Adipocyte (in vitro differentiated cells): Measurements from ENCODE around the gene FBXL13.
A peak's percentile ranks its signal among the peaks of the same experiment; 100 is the strongest.

Experiments
- DNase-seq: peaks from one replicate; pipeline ENCODE4 v3.0.0-alpha.2; 2015; ENCODE audit warnings: low read depth
- H3K27me3 ChIP-seq: replicated peaks from 2 replicates; pipeline ENCODE4 v1.7.0; 2013; ENCODE audit warnings: mild to moderate bottlenecking, low read length, moderate library complexity; ENCODE audit not compliant: control insufficient read depth, insufficient read depth
- H3K36me3 ChIP-seq: 2 replicates; pipeline ENCODE4 v1.7.0; 2013; ENCODE audit warnings: low read length, mild to moderate bottlenecking, moderate library complexity; ENCODE audit not compliant: control insufficient read depth, insufficient read depth, severe bottlenecking
- H3K4me1 ChIP-seq: 2 replicates; pipeline ENCODE4 v1.7.0; 2013; ENCODE audit warnings: mild to moderate bottlenecking, low read length, moderate library complexity; ENCODE audit not compliant: control insufficient read depth, insufficient read depth
- H3K4me3 ChIP-seq: 2 replicates; pipeline ENCODE4 v1.7.0; 2013; ENCODE audit warnings: mild to moderate bottlenecking, low read length, moderate library complexity
- H3K9ac ChIP-seq: 2 replicates; pipeline ENCODE4 v1.7.0; 2013; ENCODE audit warnings: mild to moderate bottlenecking, low read length, moderate library complexity
- H3K9me3 ChIP-seq: 2 replicates; pipeline ENCODE4 v1.7.0; 2013; ENCODE audit warnings: mild to moderate bottlenecking, low read length, moderate library complexity; ENCODE audit not compliant: control insufficient read depth

Gene FBXL13

GRCh38 chr7:102992938-102993717 is 81.5 kb downstream of the FBXL13 start:
- Histone ChIP-seq H3K4me1 (peaks cover 38% of the 10 kb centered on the region), H3K9me3 (no peaks in the 10 kb centered on the region), H3K36me3 (no peaks in the 10 kb centered on the region), H3K4me3 (peak overlapping the region; percentile 42), H3K27me3 (no peaks in the 10 kb centered on the region), H3K9ac (no peak overlapping the region)
- DNase-seq, result peak; percentile 85

- no peak overlapping the region for H3K9ac ChIP-seq
- peak overlapping the region; percentile 42 for H3K4me3 ChIP-seq
- no peaks in the 10 kb centered on the region for H3K9me3 ChIP-seq
- H3K36me3 ChIP-seq, result no peaks in the 10 kb centered on the region
- H3K27me3 ChIP-seq, result no peaks in the 10 kb centered on the region
- no peak for DNase-seq
- peaks cover 38% of the 10 kb centered on the region for H3K4me1 ChIP-seq
Observed at GRCh38 chr7:102992509-102992937, 82.1 kb downstream of the FBXL13 start.

DNA sequence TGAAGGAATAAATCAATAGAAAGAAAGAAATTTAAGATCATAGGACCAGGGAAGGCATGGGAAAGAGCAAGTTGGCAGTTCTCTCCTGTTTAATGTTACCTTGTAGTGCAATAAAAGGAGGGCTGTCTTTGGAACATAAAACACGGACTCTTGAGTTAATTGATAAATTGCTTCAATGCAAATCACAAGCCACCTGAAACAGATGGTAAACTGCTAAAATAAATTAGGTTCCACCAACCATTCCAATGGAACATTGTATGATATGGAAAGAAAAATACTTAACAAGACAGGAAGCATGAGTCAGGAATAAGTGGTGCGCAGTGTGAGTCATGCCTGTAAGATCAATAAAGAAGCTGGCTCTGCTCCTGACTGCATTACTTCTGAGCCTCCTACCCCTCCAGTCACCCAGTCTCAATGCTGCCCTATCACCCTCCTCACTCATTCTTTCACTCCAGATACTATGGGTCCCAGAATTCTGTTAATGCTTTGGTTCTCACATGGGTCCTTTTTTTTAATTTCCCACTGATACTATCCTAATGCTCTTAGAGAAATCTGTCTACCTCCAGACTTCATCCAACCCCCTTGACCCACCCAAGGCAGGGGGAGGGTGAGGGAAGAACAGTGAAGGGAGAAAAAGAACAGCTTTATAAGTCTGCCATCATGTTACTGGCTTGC is 82.9 kb downstream of the FBXL13 start:
- H3K27me3 ChIP-seq, result no peaks in the 10 kb centered on the region
- no peak overlapping the region for H3K9ac ChIP-seq
- H3K4me1 ChIP-seq, result peaks cover 38% of the 10 kb centered on the region
- peak; percentile 88 for DNase-seq
- no peaks in the 10 kb centered on the region for H3K9me3 ChIP-seq
- H3K4me3 ChIP-seq, result peak overlapping the region; percentile 30
- H3K36me3 ChIP-seq, result no peaks in the 10 kb centered on the region

- no peaks in the 10 kb centered on the region for H3K9me3 ChIP-seq
- peak overlapping the region; percentile 30 for H3K4me3 ChIP-seq
- H3K9ac ChIP-seq, result no peak overlapping the region
- DNase-seq, result no peak
- H3K27me3 ChIP-seq, result no peaks in the 10 kb centered on the region
- H3K36me3 ChIP-seq, result no peaks in the 10 kb centered on the region
- peaks cover 38% of the 10 kb centered on the region for H3K4me1 ChIP-seq
Observed at GRCh38 chr7:102991077-102991539, 83.5 kb downstream of the FBXL13 start.

- DNase-seq, result no peak
- Histone ChIP-seq H3K9ac (no peak overlapping the region), H3K9me3 (no peaks in the 10 kb centered on the region), H3K4me3 (no peak overlapping the region), H3K4me1 (peaks cover 38% of the 10 kb centered on the region), H3K36me3 (no peaks in the 10 kb centered on the region), H3K27me3 (no peaks in the 10 kb centered on the region)
Observed at GRCh38 chr7:102990642-102991041, 84.0 kb downstream of the FBXL13 start.

DNA sequence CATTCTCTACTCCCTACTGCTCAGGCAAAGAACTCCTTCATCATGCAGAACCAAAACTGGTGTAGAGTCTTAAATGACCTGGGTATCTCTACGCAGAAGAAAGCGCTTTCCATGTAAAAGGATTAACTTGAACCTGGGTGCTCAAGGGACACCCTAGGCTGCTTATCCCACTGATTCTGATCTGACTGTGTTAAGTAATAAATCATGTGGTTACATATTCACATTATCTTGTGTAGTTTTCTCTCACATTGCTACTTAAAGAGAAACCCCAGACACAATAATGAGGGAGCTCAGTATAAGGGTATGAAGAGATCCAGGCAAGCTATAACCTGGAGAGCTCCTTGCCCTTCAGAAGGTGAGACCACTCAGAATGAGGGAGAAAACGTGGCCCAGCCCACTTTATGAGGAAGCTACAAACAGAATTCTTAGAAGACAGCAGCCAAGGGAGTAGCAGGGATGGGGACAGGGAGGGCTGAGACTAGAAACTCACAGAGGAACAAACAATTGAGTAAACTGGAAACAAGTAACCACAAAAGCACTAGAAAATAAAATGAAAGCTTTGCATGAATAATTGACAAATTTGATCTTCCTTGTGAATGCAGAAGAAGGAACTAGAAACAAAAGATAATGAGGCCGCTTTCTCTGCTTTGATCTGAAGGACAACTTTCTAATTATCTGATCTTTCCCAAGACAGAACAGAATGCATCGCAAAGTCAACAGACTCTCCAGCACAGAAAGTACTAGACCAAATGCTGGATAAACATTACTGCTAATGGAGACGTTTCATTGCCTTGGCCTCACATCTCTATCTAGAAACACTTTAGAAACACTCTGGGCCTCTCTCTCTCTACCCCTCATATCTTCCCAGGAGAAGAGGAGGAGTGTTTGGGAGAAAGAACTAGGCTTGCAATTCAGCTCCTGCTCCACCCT is 85.7 kb downstream of the FBXL13 start:
- no peak overlapping the region for H3K9ac ChIP-seq
- H3K36me3 ChIP-seq, result no peaks in the 10 kb centered on the region
- H3K4me3 ChIP-seq, result no peak overlapping the region
- H3K27me3 ChIP-seq, result no peaks in the 10 kb centered on the region
- H3K9me3 ChIP-seq, result no peaks in the 10 kb centered on the region
- no peak for DNase-seq
- peaks cover 37% of the 10 kb centered on the region for H3K4me1 ChIP-seq

GRCh38 chr7:102988088-102988487 is 86.5 kb downstream of the FBXL13 start:
- H3K9ac ChIP-seq, result no peak overlapping the region
- no peaks in the 10 kb centered on the region for H3K9me3 ChIP-seq
- no peak for DNase-seq

GRCh38 chr7:102985176-102985783 is 89.3 kb downstream of the FBXL13 start:
- H3K9me3 ChIP-seq, result no peaks in the 10 kb centered on the region
- peak; percentile 34 for DNase-seq
- peaks cover 4% of the 10 kb centered on the region for H3K4me1 ChIP-seq
- H3K27me3 ChIP-seq, result no peaks in the 10 kb centered on the region
- no peaks in the 10 kb centered on the region for H3K36me3 ChIP-seq
- no peak overlapping the region for H3K9ac ChIP-seq
- no peak overlapping the region for H3K4me3 ChIP-seq

More at GRCh38 chr7:102988088-102988487, 86.5 kb downstream of the FBXL13 start:
- H3K36me3 ChIP-seq, result no peaks in the 10 kb centered on the region
- peaks cover 30% of the 10 kb centered on the region for H3K4me1 ChIP-seq
- H3K27me3 ChIP-seq, result no peaks in the 10 kb centered on the region
- no peak overlapping the region for H3K4me3 ChIP-seq

GRCh38 chr7:102983602-102984001 is 91.0 kb downstream of the FBXL13 start:
- Histone ChIP-seq H3K4me1 (no peaks in the 10 kb centered on the region), H3K36me3 (no peaks in the 10 kb centered on the region), H3K27me3 (no peaks in the 10 kb centered on the region), H3K4me3 (no peak overlapping the region), H3K9ac (no peak overlapping the region), H3K9me3 (no peaks in the 10 kb centered on the region)
- DNase-seq, result no peak

GRCh38 chr7:102982235-102982634 is 92.4 kb downstream of the FBXL13 start:
- DNase-seq, result no peak
- Histone ChIP-seq H3K27me3 (no peaks in the 10 kb centered on the region), H3K4me3 (no peak overlapping the region), H3K36me3 (no peaks in the 10 kb centered on the region), H3K9me3 (no peaks in the 10 kb centered on the region), H3K4me1 (no peaks in the 10 kb centered on the region), H3K9ac (no peak overlapping the region)
